Endometrium (tissue), 2 donors: ENCODE results near the gene CAMSAP2.
"Not testable (repeated sequence)": the region's sequence is repeated elsewhere in the genome, so short reads cannot be mapped to it uniquely, and the experiment has no call there.

Experiments used
- FAIRE-seq: peaks from 2 replicates; lab custom pipeline; 2012; peaks lifted over from hg19 to GRCh38; lab: Jason Lieb, UNC
- donor health status: control.
- donor health status: control.

The CAMSAP2 gene

GRCh38 chr1:200784576-200784975 lies 45.9 kb downstream of the CAMSAP2 start:
- FAIRE-seq = no peak

DNA sequence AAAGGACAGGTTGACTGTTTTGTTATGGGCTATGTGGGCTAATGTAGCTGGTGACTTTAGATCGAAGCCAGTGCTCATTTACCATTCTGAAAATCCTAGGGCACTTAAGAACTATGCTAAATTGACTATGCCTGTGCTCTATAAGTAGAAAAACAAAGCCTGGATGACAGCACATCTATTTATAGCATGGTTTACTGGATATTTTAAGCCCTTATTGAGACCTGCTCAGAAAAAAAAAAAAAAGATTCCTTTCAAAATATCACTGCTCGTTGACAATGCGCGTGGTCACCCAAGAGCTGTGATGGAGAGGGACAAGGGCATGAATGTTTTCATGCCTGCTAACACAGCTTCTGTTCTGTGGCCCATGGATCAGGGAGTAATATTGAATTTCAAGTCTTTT lies 48.1 kb downstream of the CAMSAP2 start:
- FAIRE-seq = no peak

DNA sequence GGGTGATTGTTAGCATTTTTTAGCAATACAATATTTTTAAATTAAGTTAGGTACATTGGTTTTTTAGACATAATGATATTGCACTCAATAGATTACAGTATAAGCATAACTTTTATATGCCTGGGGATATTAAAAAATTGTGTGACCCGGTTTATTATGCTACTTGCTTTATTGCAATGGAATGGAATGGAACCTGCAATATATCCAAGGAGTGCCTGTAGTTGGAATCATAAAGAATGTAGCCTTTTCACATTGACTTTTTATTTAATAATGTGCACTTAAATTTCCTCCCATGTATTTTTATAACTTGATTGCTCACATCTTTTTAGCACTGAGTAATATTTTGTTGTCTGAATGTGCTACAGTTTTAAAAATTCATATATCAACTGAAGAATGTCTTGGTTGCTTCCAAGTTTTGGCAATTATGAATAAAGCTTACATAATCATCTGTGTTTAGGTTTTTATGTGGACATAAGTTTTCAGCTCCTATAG lies 49.2 kb downstream of the CAMSAP2 start:
- no peak for FAIRE-seq

DNA sequence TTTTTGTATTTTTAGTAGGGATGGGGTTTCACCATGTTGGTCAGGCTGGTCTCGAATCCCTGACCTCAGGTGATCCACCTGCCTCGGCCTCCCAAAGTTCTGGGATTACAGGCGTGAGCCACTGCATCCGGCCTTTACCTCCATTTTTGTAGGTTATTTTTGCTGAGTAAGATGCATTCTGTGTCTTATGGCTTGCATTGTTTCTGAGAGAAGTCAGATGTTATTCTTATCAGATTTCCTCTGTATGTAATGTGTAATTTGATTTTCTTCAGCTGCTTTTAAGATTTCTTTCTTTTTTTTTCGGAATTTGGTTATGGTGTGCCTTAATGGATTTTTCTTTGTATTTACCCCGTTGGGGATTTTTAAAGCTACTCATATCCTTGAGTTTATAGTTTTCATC lies 52.3 kb downstream of the CAMSAP2 start:
- FAIRE-seq = not testable (repeated sequence)

GRCh38 chr1:200793677-200794076 lies 55.0 kb downstream of the CAMSAP2 start:
- no peak for FAIRE-seq

GRCh38 chr1:200794506-200795065 lies 55.9 kb downstream of the CAMSAP2 start:
- no peak for FAIRE-seq

GRCh38 chr1:200795156-200795555 lies 56.5 kb downstream of the CAMSAP2 start:
- no peak for FAIRE-seq

- no peak for FAIRE-seq
Observed at GRCh38 chr1:200802042-200802441, 63.3 kb downstream of the CAMSAP2 start.

DNA sequence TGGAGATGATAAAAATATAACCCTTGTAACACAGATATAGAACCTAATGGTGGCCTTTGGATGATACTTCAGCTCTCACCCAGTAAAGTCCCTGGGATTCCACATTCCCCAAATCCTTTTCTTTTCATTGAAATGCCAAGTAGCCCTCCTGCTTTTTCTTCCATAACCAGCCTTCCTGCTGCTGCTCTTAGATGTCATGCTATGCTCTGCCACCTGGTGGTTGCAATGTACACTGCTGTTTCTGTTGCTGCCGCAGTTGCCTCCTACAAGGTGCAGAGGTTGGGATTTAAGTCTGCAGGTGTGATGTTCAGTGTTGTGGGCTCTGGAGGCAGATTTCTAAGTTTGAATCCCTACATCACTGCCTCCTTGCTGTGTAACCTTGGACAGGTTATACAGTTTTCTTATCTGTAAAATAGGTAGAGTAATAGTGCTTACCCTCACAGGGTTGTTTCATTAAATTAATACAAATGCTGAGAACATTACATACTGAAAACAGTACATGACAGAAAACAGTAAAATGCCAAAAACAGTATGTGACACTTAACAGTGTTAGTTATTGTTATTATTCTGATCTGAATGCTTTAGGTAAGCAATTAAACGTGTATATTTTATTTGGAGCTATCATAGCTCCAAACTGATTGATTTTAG lies 64.3 kb downstream of the CAMSAP2 start:
- FAIRE-seq = peak; percentile 8

DNA sequence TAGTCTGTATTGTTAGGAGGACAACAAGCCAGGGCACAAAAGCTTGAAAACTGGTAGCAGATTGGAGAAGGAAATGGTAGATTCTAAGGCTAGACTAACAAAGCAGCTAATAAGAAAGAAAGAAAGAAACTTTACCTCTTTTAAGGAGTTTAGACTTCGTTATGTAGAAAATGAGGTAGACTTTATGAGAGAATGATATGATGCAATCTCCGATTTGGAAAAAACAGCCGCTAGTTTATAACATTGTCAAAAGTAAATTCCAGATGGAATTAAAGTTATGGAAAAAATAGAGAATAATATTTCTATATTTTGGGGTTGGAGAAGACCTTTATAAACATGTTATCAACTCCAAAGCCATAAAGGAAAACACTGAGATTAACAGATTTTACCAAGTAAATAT lies 67.0 kb downstream of the CAMSAP2 start:
- FAIRE-seq = no peak

DNA sequence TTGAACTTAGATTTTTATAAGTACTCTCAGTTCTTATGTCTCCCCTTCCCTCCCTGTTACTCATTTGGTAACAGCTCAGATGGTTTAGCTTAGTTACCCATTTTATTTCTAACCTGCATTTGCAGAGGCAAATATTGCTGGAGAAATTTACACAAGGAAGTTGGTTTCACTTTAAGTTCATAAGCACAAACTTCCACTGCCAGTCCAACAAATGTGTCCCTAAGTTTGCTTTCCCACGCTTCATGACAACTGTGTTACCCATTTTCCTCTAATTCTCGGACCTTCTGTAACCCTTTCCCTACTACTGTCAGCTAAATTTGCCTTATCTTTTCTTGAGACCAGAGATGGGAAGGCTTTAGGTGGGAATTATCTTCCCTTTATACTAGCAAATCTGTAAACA lies 70.2 kb downstream of the CAMSAP2 start:
- no peak for FAIRE-seq

DNA sequence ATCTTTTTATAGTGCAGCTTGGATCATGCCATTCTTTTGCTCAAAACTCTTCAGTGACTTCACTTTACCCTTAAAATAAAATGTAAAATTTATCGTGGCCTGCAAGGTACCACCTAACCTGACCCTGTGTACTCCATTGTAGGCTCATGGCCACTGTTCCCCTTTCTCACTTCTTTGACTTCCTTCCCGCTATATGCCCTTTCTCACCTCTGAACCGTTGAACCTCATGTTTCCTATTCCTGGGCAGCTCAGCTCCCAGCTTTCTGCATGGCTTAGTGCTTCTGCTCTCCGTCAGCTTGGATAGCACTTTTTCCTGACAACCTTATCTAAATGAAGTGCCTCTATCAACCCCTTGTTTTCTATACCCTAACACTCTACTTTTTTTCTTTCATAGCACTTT lies 73.0 kb downstream of the CAMSAP2 start:
- FAIRE-seq = no peak

DNA sequence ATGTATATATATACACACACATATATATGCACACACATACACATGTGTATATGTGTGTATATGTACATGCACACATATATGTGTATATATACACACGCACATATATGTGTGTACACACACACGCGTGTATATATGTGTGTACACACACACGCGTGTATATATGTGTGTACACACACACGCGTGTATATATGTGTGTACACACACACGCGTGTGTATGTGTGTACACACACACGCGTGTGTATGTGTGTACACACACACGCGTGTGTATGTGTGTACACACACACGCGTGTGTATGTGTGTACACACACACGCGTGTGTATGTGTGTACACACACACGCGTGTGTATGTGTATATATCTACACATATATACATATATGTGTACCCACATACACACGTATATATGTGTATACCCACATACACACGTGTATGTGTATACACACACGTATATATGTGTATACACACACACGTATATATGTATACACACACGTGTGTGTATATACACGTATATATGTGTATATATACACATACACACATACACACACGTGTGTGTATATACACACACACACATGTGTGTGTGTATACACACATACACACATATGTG lies 78.0 kb downstream of the CAMSAP2 start:
- not testable (repeated sequence) for FAIRE-seq

DNA sequence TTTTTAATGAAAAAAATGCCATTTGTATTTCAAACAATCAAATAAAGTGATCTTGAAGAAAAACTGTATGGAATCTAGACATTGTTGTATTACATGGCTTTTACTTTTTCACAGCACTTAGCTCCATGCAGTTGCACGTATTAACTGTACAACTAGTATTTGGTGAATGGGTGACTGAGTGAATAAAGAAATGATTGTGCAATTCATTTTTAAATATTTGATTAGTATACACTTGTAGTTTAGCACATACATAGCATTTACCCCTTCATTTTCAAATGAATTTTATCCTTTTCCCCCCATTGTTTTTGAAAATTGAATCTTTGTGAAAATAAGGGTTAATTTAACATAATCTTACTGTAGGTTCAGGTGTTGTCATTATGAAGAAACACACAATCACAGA lies 79.6 kb downstream of the CAMSAP2 start:
- no peak for FAIRE-seq

DNA sequence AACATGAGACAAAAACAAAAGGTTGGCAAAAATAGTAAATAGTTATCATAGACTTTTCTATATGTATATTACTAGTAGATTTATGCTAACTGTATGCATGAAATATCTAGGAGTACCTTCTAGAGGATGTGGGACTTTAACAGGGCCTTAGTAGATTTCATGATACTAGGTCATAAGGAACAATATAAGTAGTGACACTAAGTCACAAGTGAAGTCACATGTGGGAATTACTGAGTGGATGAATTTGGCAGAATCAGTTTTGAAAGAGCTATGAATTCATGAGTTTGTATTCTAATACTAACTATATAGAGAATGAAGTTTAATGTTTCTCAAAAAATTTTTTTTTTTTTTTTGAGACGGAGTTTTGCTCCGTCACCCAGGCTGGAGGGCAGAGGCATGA lies 81.0 kb downstream of the CAMSAP2 start:
- FAIRE-seq = no peak

DNA sequence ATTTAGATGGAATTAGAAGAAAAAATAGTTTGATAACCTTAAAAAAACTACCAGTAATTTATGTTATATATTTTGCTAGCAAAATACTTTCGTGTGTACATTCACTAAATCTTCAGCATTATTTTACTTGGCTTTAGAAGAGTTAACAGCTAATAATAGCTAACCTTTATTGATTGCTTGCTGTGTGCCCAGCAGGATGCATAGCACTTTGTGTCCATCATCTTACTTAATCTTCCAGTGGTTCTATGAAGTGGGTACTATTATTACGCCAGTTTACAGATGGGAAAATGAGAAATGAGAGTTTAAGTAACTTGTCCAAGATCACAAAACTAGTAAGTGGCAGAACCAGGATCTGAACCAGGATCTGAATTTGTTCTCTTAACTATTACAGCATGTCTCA lies 92.4 kb downstream of the CAMSAP2 start:
- FAIRE-seq = no peak

GRCh38 chr1:200834383-200834782 lies 95.7 kb downstream of the CAMSAP2 start:
- no peak for FAIRE-seq

- FAIRE-seq = no peak
Observed at GRCh38 chr1:200836213-200836612, 97.5 kb downstream of the CAMSAP2 start.

- FAIRE-seq = peak; percentile 81
Observed at GRCh38 chr1:200837931-200838571, 99.4 kb downstream of the CAMSAP2 start.

DNA sequence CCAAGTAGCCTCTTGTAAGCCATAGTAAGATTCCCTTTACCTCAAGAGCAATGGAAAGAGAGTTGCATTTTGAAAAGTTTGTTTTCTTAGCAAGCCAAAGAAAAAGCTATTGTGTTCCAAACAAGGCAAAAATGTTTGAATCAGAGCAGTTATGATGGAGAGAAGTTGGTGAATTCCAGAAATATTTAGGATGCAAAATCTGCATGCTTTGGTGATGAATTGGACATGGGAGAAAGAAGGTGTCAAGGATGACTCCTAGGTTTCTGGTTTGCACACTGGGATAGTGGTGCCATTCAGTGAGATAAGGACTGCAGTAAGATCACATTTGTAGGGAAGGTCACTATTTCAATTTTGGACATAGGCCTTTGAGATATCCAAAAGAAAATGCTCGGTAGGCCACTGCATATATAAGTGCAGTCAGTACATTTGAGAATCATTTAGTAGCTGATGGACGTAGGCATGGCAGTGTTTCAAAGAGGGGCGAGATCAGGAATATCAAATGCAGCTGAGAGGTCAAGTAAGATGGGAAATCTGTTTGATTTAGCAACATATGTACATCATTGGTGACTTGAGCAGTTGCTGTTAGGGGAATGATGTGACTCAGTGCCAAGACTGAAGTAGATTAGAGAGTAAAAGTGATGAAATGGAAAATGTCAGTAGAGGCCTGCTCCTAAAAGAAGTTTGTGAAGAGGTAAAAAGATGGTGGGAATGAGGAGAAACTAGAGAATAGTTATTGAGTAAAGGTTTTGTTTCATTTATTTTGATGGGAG lies 100.2 kb downstream of the CAMSAP2 start:
- no peak for FAIRE-seq

GRCh38 chr1:200845360-200845759 lies 106.7 kb downstream of the CAMSAP2 start:
- FAIRE-seq = no peak

DNA sequence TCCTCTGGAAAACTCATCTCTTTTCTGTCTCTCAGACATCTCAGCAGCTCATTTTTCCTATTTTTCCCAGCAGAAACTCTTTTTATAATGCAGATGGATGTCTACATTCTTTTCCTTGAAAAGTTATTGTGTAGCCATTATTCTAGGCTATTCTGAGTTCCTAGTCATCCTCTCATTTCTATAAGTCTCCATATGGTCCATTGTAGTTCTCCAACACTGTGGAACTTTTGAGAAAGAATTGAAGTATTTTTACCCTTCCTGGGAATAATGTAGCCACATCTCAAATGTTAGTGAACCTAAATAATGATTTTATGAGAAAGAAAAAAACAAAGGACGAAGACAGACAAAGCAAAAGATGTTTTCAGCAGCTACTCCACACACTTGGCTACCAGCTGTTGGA lies 107.7 kb downstream of the CAMSAP2 start:
- FAIRE-seq = no peak
